ENCODE measurements around the gene PCBP3.
"Not testable (repeated sequence)": the region's sequence is repeated elsewhere in the genome, so short reads cannot be mapped to it uniquely, and the experiment has no call there.

PCBP3 gene

DNA sequence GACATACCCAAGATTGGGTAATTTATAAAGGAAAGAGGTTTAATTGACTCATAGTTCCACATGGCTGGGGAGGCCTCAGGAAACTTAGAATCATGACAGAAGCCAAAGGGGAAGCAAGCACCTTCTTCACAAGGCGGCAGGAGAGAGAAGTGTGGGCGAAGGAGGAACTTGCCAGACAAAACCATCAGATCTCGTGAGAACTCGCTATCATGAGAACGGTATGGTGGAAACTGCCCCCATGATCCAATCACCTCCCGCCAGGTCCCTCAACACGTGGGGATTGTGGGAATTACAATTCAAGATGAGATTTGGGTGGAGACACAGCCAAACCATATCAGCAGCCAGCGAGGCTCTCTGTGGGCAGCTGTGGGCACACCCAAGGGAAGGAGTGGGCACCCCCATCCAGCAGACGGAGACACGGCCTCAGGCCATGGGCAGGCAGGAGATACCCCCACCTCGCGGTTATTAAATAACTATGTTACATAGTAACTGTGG lies 189.3 kb downstream of the PCBP3 start:
- not testable (repeated sequence) for H3K36me3 ChIP-seq (ENCODE audit: insufficient read depth, low read length); H3K4me3 ChIP-seq (ENCODE audit: low read length); H3K4me2 ChIP-seq (ENCODE audit: low read length); H3K9me3 ChIP-seq (replicated peaks; ENCODE audit: low read length); H3K27me3 ChIP-seq (ENCODE audit: control insufficient read depth, insufficient read depth, low read length); H3K9ac ChIP-seq (ENCODE audit: low read depth, low read length)
- peaks cover 23% of the 10 kb centered on the region for H3K4me1 ChIP-seq (ENCODE audit: control insufficient read depth, insufficient read depth, low read length)

- Histone ChIP-seq H3K4me1 (ENCODE audit: control insufficient read depth, insufficient read depth, low read length) (peaks cover 23% of the 10 kb centered on the region), H3K4me2 (ENCODE audit: low read length) (no peak overlapping the region), H3K27me3 (ENCODE audit: control insufficient read depth, insufficient read depth, low read length) (no peaks in the 10 kb centered on the region), H3K36me3 (ENCODE audit: insufficient read depth, low read length) (no peaks in the 10 kb centered on the region), H3K9me3 (replicated peaks; ENCODE audit: low read length) (no peaks in the 10 kb centered on the region), H3K9ac (ENCODE audit: low read depth, low read length) (no peak overlapping the region), H3K4me3 (ENCODE audit: low read length) (no peak overlapping the region)
Measured at GRCh38 chr21:45833414-45833813, 189.9 kb downstream of the PCBP3 start.

- no peak overlapping the region for H3K4me2 ChIP-seq (ENCODE audit: low read length)
- no peak overlapping the region for H3K4me3 ChIP-seq (ENCODE audit: low read length)
- H3K9me3 ChIP-seq (replicated peaks; ENCODE audit: low read length), result no peaks in the 10 kb centered on the region
- H3K36me3 ChIP-seq (ENCODE audit: insufficient read depth, low read length), result no peaks in the 10 kb centered on the region
- H3K27me3 ChIP-seq (ENCODE audit: control insufficient read depth, insufficient read depth, low read length), result no peaks in the 10 kb centered on the region
- H3K4me1 ChIP-seq (ENCODE audit: control insufficient read depth, insufficient read depth, low read length), result peaks cover 30% of the 10 kb centered on the region
- no peak overlapping the region for H3K9ac ChIP-seq (ENCODE audit: low read depth, low read length)
Measured at GRCh38 chr21:45834026-45834715, 190.6 kb downstream of the PCBP3 start.

DNA sequence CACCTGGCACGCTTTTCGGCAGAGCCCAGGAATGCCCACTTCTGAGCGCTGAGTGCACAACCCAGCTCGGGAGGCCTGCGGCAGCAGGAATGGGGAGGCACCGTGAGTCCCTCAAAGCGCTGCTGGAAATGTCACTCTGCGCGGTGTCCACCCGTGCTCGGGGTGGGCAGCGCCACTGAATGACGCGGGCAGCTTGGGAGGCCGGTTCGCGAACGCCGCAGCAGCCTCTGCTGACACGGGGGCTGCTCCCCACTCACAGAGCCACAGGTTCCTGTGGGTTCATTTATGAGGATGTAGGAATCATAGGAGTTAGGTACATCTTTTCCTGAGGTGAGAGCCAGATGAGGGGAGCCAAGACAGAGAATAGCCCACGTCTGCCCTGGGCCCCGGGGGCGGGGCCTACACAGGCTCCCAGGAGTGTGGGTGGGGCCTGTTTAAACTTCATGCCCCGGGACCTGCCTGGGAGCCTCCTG lies 191.3 kb downstream of the PCBP3 start:
- Histone ChIP-seq H3K4me2 (ENCODE audit: low read length) (no peak overlapping the region), H3K27me3 (ENCODE audit: control insufficient read depth, insufficient read depth, low read length) (no peaks in the 10 kb centered on the region), H3K4me1 (ENCODE audit: control insufficient read depth, insufficient read depth, low read length) (peaks cover 35% of the 10 kb centered on the region), H3K9ac (ENCODE audit: low read depth, low read length) (no peak overlapping the region), H3K36me3 (ENCODE audit: insufficient read depth, low read length) (no peaks in the 10 kb centered on the region), H3K4me3 (ENCODE audit: low read length) (no peak overlapping the region), H3K9me3 (replicated peaks; ENCODE audit: low read length) (no peaks in the 10 kb centered on the region)

DNA sequence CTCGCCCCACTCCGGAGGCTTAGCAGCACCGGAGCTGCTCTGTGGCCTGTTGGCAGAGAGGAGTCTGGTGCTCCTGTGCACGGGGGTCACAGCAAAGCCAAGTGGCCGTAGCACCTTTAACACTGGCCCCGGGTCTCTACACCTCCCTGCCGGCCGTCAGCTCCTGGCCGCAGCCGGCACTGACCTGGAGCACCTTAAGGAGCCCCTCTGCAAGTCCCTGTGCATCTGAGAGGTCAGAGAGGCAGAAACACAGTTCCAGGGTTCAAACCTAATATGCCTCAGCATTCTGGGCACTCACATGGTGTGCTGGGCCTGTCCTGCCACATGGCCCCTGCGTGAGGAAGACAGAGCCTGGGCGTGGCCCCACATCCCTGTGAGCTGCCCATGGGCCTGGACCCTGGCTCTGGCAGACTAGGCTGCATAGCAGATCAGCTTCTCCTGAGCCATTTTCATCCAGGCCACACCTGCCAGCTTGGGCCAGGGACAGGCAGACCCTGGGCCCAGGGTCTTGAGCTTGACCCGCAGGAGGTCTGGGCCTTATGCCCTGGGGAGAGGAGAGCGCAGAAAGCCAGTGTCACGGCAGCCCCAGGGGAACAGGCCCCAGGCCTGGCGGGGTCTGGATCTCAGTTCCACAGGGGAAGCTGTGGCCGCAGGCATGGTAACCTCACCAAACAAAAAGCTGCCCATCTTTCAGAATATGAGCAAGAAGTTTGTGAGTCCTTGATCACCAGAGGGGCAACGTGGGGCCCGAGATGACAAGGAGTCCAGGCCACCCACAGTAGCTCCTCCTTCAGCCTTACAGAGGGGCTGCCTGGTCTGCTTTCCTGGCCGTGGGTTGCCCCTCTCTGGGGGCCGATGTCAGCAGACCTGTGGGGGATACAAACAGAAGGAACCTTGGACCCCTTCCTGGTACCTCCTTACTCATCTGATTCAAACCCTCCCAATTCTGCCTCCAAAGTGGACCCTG lies 192.1 kb downstream of the PCBP3 start:
- Histone ChIP-seq H3K4me1 (ENCODE audit: control insufficient read depth, insufficient read depth, low read length) (peaks cover 35% of the 10 kb centered on the region), H3K9me3 (replicated peaks; ENCODE audit: low read length) (no peaks in the 10 kb centered on the region), H3K27me3 (ENCODE audit: control insufficient read depth, insufficient read depth, low read length) (no peaks in the 10 kb centered on the region), H3K4me3 (ENCODE audit: low read length) (no peak overlapping the region), H3K36me3 (ENCODE audit: insufficient read depth, low read length) (no peaks in the 10 kb centered on the region), H3K4me2 (ENCODE audit: low read length) (no peak overlapping the region), H3K9ac (ENCODE audit: low read depth, low read length) (no peak overlapping the region)

GRCh38 chr21:45836268-45836655 lies 192.7 kb downstream of the PCBP3 start:
- H3K36me3 ChIP-seq (ENCODE audit: insufficient read depth, low read length), result no peaks in the 10 kb centered on the region
- no peak overlapping the region for H3K4me2 ChIP-seq (ENCODE audit: low read length)
- no peak overlapping the region for H3K9ac ChIP-seq (ENCODE audit: low read depth, low read length)
- peaks cover 35% of the 10 kb centered on the region for H3K4me1 ChIP-seq (ENCODE audit: control insufficient read depth, insufficient read depth, low read length)
- H3K4me3 ChIP-seq (ENCODE audit: low read length), result no peak overlapping the region
- H3K9me3 ChIP-seq (replicated peaks; ENCODE audit: low read length), result peaks cover 5% of the 10 kb centered on the region
- no peaks in the 10 kb centered on the region for H3K27me3 ChIP-seq (ENCODE audit: control insufficient read depth, insufficient read depth, low read length)

DNA sequence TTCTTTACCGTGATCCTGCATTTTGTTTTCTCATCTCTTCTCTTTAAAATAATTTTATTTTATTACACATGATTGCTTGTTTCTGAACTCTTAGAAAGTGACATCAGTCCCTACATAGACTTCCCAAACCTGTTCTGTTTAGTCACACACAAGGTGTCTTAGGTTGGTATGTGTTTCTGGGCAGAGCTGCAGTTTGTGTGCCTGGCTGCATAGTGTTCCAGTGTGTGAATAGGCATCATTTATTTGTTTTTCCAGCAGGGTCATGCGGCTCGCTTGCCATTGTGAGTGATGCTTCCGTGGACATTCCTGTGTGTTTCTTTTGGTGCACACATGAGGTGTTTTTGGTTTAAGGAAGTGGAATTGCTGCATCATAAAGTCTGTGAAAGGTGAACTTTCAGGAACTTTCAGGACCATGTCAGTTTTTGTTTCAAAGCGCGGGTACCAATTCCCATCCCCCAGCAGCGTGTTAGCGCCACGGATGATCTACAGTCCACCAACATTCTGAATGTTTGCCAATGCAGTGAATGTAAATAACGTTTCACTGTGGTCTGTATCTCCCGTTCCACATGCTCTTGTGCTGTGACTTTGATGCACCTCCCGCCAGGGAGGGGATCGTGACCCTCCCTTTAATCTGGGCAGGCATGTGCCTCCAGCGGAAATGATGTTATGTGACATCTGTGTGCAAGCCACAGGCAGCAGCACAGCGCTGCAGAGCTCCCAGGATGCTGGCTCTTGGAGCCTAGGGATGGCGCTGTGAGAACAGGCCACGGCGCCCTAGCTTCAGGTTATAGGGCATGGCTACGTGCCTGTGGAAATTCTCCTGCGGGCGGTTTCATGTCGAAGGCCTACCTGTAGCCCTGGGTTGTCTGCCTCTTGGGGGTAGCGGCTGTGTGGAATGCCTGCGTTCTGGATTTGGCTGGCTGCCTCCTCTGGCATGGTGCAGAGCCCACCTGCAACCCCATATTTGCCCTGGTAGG lies 193.5 kb downstream of the PCBP3 start:
- Histone ChIP-seq H3K4me2 (ENCODE audit: low read length) (no peak overlapping the region), H3K4me3 (ENCODE audit: low read length) (no peak overlapping the region), H3K9ac (ENCODE audit: low read depth, low read length) (no peak overlapping the region), H3K9me3 (replicated peaks; ENCODE audit: low read length) (peaks cover 5% of the 10 kb centered on the region), H3K4me1 (ENCODE audit: control insufficient read depth, insufficient read depth, low read length) (peaks cover 34% of the 10 kb centered on the region), H3K27me3 (ENCODE audit: control insufficient read depth, insufficient read depth, low read length) (no peaks in the 10 kb centered on the region), H3K36me3 (ENCODE audit: insufficient read depth, low read length) (no peaks in the 10 kb centered on the region)

- Histone ChIP-seq H3K36me3 (ENCODE audit: insufficient read depth, low read length) (no peaks in the 10 kb centered on the region), H3K9me3 (replicated peaks; ENCODE audit: low read length) (peaks cover 5% of the 10 kb centered on the region), H3K4me1 (ENCODE audit: control insufficient read depth, insufficient read depth, low read length) (peaks cover 26% of the 10 kb centered on the region), H3K27me3 (ENCODE audit: control insufficient read depth, insufficient read depth, low read length) (no peaks in the 10 kb centered on the region), H3K4me3 (ENCODE audit: low read length) (no peak overlapping the region), H3K4me2 (ENCODE audit: low read length) (no peak overlapping the region), H3K9ac (ENCODE audit: low read depth, low read length) (no peak overlapping the region)
Measured at GRCh38 chr21:45837936-45838335, 194.4 kb downstream of the PCBP3 start.

DNA sequence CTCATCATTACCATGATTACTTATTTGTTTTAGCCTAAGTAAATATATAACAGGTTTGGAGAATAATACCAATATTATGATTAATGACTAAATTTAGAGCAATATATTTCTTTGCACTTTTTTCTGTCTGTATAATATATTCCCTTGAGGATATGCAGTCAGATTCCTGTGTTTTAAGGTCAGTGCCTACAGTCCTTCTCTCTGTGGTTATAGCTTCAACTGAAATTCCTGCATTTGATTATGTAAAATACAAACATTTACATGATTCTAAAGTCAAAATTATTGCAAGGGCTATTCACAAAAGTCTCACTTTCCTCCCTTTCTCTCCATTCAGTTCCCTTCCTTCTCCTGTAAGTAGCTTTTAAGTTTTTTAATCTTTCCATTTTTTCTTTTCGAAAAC lies 195.1 kb downstream of the PCBP3 start:
- Histone ChIP-seq H3K27me3 (ENCODE audit: control insufficient read depth, insufficient read depth, low read length) (no peaks in the 10 kb centered on the region), H3K9ac (ENCODE audit: low read depth, low read length) (no peak overlapping the region), H3K4me2 (ENCODE audit: low read length) (no peak overlapping the region), H3K9me3 (replicated peaks; ENCODE audit: low read length) (peaks cover 5% of the 10 kb centered on the region), H3K36me3 (ENCODE audit: insufficient read depth, low read length) (no peaks in the 10 kb centered on the region), H3K4me3 (ENCODE audit: low read length) (no peak overlapping the region), H3K4me1 (ENCODE audit: control insufficient read depth, insufficient read depth, low read length) (peaks cover 25% of the 10 kb centered on the region)

DNA sequence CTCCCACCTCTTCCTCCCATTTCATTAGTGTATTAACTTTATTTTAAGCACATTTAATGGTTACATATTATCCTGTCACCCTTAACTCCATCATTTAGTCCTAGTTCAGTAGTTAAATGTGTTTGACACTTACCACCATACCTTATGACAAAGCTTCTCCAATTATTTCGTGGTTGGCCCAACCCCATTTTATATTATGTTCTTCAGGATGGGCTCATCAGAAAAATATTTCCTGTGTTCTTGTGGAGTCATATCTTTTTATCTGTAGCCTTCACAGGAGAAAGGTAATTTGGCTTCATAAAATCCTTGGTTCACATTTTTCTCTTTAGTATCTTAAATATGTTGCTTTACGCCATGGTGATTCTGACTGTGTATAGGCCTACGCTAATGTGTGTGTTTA lies 195.7 kb downstream of the PCBP3 start:
- Histone ChIP-seq H3K27me3 (ENCODE audit: control insufficient read depth, insufficient read depth, low read length) (no peaks in the 10 kb centered on the region), H3K9me3 (replicated peaks; ENCODE audit: low read length) (peaks cover 5% of the 10 kb centered on the region), H3K36me3 (ENCODE audit: insufficient read depth, low read length) (no peaks in the 10 kb centered on the region), H3K4me1 (ENCODE audit: control insufficient read depth, insufficient read depth, low read length) (peaks cover 30% of the 10 kb centered on the region), H3K9ac (ENCODE audit: low read depth, low read length) (no peak overlapping the region), H3K4me2 (ENCODE audit: low read length) (no peak overlapping the region), H3K4me3 (ENCODE audit: low read length) (no peak overlapping the region)

DNA sequence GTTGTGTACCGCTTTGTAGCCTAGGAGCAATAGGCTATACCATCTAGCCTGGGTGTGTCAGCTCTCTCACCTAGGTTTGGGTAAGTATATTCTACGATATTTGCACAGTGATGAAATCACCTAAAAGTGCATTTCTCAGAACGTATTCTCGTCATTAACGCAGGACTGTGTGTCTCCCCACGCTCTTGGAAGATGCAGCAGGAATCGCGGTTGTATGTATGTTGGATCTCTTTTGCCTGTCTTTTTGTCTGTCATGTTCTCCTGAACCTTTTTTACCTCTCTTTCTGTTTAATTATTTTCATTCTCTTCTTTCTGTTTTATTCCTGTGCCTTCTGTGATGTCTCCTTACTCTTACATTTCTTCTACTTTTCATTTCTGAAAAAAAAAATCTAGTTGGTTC lies 197.5 kb downstream of the PCBP3 start:
- H3K4me2 ChIP-seq (ENCODE audit: low read length), result no peak overlapping the region
- H3K4me1 ChIP-seq (ENCODE audit: control insufficient read depth, insufficient read depth, low read length), result peaks cover 28% of the 10 kb centered on the region
- H3K9me3 ChIP-seq (replicated peaks; ENCODE audit: low read length), result peaks cover 5% of the 10 kb centered on the region
- no peak overlapping the region for H3K4me3 ChIP-seq (ENCODE audit: low read length)
- H3K36me3 ChIP-seq (ENCODE audit: insufficient read depth, low read length), result no peaks in the 10 kb centered on the region
- H3K9ac ChIP-seq (ENCODE audit: low read depth, low read length), result no peak overlapping the region
- H3K27me3 ChIP-seq (ENCODE audit: control insufficient read depth, insufficient read depth, low read length), result no peaks in the 10 kb centered on the region
